ENCODE data around the gene CTAGE6.
"Not testable (repeated sequence)": the region's sequence is repeated elsewhere in the genome, so short reads cannot be mapped to it uniquely, and the experiment has no call there.

The CTAGE6 gene

GRCh38 chr7:143714581-143715454 lies 42.7 kb downstream of the CTAGE6 start:
- DNase-seq: not testable (repeated sequence)

DNA sequence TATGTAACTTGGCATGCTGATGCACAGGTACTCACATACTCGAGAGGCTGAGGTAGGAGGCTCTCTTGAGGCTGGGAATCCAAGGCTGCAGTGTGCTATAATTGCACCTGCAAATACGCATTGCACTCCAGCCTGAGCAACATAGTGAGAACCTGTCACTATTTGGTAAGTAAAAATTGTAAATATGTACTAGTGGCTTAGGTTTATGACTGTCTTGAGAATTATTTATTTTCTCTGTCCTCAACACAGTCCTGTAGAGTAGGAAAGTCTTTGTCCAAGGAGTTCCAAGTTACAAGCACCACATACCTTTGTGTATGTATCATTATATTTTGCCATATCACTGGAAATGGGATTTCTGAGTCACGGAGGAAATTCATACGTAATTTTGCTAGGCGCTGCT lies 45.1 kb downstream of the CTAGE6 start:
- not testable (repeated sequence) for DNase-seq

DNA sequence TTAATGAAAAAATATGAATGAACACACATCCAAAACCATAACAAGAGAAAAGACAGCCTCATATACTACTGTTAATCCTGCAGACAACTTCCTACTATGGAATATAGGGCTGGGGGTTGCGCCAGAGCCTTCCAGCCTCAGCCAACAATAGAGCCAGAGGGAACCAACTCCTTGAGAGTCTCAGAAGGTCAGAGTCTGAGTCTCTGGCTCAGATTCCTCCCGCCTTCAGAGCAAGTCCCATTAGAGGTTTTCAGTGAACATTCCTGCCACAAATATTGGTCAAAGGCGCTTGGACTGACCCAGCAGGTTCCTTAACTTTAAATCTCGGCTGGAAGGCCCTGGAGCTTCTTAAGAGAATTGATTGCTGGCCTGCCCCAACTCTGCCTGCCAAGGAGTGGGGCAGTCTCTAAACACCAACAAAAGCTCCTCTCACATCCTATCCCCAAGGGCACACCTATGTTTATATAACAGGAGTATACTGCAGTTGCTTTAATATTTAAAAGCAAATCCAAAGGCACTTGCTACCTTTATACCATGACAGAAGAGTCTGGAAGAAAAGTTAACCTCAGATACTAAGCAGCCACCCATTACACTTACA lies 45.7 kb downstream of the CTAGE6 start:
- not testable (repeated sequence) for DNase-seq

DNA sequence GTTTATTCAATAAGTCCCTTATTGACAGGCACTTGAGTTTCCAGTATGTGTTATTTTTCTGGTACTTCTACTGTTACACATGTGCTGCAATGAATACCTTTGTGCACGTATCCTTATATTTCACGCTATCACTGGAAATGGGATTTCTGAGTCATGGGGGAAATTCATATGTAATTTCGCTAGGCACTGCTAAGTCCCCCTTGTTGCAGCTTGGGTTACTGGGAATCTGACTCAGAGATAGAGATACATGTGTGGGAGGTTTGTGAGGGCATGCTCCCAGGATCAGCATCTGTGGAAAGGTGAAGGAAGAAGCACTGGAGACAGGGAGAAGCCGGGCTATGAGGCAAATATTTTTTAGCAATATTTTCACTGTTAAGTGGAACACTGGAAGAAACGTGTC lies 47.6 kb downstream of the CTAGE6 start:
- not testable (repeated sequence) for DNase-seq
